NCI-H2196 treated with DMSO at 0.1 percent for 48 hours (cell line): ENCODE results near the gene ACSBG1.

Source experiments
- DNase-seq: peaks from one replicate; lab custom pipeline; 2025; ENCODE audit not compliant: unreplicated experiment; lab: John Stamatoyannopoulos, UW

ACSBG1 gene

GRCh38 chr15:78204351-78205309 lies 29.7 kb downstream of the ACSBG1 start:
- no peak for DNase-seq

- no peak for DNase-seq
Measured at GRCh38 chr15:78203346-78204225, 30.8 kb downstream of the ACSBG1 start.

GRCh38 chr15:78201281-78202190 lies 32.8 kb downstream of the ACSBG1 start:
- no peak for DNase-seq

DNA sequence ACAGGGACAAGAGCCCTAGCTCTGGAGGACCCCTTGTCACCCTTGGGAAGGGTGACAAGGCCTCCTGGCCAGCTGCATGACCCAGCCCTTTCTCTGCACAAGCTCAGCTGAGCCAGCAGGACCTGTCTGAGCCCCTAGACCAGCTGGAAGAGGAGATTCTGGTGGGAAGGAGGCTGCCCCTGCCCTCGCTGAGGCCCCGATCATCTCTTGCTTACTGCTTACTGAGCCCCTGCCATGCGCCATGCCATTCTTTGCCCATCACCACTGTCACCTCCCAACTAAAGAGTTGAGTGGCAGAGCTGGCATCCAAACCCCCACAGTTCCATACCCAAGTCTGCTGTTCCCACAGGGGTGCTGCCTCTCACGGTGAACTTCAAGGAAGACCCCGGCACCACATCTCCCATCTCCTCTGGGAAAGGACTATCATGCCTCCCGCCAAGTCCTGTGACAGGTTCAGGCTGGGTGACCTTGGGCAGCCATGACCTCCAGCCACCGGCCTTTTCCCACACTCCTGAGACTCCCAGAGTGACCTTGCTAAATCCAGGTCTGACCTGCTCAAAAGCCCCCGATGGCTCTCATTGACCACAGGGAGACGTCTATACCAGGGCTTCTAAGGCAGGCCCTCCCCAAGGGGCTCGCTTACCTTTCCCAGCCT lies 34.0 kb downstream of the ACSBG1 start:
- DNase-seq, result no peak

DNA sequence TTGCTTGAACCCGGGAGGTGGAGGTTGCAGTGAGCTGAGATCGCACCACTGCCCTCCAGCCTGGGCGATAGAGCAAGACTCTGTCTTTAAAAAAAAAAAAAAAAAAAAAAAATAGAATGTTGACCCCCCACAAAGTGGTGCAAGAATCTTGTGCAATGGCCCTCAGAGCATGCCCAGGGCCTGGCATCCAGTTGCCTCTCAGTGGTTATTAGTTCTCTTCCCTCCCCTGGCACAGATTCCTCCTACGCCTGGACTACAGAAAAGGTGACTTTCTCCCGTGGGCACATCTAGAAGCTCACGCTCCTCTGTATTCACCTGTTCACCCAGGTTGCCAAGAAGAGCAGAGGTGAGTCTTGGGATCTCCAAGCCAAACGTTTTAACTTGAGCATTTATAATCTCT lies 36.7 kb downstream of the ACSBG1 start:
- DNase-seq, result no peak

- DNase-seq, result no peak
Measured at GRCh38 chr15:78195735-78196201, 38.6 kb downstream of the ACSBG1 start.

DNA sequence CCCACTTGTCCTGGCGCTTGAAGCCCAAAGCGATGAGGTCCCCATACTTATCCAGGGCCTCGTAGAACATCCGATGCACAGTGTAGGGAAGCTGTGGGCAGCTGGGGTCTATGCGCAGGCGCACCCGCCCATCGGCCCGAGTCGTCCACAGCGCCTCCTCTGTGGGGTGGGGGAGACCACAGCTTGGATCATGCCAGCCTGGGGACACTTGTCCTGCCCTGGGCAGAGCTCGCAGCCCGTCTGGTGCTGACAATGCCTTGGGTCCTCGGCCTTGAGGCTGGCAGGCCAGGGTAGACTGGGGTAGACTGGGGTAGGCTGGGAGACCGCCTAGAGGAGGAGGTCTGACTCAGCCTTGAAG lies 39.8 kb downstream of the ACSBG1 start:
- no peak for DNase-seq

DNA sequence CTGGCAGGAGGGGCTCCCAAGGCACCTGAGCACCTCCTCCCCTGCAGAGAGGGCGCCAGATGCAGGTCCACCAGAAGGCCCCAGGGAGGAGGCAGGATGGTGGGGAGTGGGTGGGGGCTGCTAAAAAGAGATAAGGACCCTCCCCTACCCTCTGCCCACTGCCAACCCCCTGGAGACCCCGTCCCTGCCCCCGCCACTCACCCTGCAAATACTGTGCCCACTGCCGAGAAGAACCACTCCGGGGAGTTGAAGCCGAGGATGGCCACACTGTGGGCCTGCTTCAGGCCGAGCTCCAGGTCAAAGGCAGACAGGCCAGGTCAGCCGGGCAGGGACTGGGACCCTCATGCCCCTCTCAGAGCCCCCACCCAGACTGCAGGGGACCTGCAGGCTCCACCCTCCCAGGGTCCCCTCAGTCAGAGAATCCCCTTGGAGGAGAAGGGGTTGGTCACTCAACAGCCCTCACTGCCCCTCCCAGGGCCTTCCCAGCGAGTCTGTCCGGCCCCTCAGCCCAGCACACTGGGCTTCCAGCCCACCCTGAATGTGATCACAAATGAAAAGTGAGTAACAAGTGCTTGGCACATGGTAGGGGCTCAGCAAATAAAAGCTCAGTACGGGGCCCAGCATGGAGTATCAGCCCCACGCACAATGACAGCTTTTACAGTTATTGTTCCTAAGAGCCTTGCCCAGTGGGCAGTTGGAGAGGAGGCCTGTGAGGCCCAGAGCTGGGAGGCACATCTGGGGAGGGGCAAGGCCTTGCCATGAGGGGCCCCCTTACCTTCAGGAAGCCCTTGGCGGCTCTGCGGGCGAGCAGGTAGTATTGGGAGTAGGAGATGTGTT lies 40.4 kb downstream of the ACSBG1 start:
- DNase-seq, result no peak

DNA sequence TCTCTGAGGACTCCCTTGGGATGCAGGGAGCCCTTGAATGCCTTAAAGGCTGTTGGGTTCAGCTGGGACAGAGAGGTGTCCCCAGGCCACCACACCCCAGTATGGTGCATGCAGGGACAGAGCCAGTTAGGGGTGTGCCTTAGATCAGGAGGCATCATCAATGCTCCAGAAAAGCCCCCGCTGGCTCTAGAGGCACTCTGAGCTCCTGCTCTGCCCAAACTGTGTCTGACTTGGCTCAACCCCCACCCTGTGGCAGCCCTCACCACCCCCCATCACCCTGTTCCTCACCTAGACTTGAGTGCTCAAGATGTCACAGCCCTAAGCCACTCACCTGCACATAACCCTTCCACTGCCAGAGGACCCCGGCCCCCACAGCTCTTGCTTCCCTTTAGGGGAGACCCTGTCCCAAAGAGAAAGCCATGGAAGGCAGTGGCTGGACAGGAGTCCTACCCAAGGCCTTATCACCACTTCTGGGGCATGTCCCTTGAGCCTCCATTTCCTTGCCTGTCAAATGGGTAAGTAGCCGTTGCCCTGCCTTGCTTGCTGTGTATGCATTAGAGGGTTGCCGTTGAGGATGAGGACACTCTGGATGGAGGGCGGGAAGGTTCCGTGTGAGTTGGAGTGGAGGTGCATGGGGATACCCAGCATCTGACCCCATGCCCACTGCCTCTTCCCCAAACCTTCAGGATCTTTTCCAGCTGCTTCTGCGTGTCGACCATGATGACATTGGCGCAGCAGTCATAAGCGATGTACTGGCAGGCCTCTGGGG lies 41.4 kb downstream of the ACSBG1 start:
- DNase-seq, result no peak

DNA sequence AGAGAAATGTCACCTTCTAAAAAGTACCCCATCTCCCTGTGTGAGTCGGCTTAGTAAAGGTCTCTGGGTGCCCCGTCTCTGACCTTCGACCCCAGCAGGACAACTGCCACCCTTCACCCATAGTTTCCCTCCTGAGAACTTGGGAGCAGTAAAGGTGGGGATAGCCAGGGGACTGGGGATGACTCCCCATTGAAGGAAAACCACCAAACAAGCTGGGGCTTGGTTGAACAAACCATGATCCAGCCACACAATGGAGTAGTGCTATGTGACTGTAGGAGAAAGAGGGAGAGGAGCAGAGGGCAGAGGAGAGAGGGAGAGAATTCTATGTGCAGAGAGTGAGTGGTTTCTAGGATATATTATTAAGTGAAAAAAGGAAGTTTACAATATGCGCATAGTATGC lies 51.5 kb downstream of the ACSBG1 start:
- no peak for DNase-seq

DNA sequence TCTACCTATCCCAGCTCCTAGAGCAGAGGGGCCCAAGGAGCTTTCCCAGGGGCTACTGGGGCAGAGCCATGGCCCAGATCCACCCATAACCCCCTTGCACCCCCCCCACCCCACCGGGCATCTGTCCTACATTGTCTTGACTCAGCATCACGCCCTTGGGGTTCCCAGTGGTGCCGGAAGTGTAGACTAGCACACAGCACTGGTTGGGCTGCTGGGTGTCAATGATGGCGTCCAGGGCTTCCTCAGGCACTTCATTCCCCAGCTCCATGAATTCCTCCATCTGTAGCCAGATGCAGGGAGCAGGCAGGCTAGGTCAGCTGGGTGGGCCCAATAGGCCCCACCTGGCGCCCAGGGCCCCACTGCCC lies 52.0 kb downstream of the ACSBG1 start:
- DNase-seq, result no peak

GRCh38 chr15:78179906-78180305 lies 54.5 kb downstream of the ACSBG1 start:
- no peak for DNase-seq

DNA sequence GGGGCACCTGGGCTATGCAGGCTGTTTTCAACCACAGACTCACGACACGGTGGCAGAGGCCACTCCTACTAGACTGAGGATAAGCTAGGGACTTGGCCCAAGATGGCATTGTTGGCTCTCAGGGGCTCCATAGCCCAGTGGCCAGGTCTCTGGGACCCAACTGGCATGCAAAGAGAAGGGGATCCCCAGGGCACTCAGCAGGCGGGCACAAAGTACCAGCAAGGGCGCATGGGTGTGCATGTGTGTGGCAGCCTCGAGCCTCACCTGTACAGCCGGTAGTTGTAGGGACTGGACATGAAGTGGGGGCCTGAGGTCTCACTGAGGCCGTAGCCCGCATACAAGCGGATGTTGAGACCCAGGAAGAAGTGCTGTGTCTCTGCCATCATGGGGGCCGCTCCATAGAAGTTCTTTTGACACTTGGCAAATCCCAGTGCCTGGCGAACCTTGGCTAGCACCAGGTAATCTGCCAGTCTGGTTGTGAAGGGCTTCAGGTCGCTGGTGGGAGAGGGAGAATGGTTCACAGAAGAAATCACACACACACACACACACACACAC lies 55.0 kb downstream of the ACSBG1 start:
- DNase-seq, result no peak

GRCh38 chr15:78178064-78178463 lies 56.3 kb downstream of the ACSBG1 start:
- DNase-seq, result no peak

- DNase-seq, result no peak
Measured at GRCh38 chr15:78177447-78177873, 56.9 kb downstream of the ACSBG1 start.

DNA sequence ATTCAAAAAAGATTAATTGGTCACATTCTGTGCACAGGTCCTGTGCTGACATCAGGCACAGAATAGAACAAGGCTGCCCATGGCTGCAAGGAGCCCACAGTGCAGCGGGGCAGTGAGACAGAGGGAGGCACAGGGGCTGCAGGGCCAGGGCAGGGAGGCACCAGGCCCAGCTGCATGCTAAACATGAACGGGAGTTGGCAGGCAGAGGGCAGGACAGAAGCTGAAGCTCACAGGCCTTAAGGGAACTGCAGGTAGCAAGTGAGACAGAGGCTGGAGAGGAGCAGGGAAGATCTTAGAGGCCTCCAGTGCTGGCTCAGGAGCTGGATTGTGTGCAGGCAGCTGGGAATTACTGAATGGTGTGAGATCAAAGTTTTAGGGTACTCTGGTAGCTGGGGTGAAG lies 59.0 kb downstream of the ACSBG1 start:
- no peak for DNase-seq

DNA sequence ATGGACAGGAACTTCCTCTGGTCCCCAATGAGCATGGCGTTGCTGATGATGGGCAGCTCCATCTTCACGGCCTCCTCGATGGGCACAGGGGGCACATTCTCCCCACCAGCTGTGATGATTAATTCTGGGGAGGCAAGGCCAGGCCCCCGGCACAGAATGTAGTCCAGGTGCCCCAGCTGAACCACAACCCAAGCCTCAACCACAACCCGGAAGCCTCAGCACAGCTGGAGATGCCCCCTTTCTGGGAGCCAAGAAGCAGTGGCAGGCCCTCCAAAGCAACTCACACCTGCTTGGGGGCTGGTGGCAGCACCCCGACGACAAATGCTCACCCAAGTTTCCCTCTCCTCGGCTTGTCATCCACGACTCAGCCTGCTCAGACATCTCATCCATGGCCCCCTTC lies 60.0 kb downstream of the ACSBG1 start:
- no peak for DNase-seq

DNA sequence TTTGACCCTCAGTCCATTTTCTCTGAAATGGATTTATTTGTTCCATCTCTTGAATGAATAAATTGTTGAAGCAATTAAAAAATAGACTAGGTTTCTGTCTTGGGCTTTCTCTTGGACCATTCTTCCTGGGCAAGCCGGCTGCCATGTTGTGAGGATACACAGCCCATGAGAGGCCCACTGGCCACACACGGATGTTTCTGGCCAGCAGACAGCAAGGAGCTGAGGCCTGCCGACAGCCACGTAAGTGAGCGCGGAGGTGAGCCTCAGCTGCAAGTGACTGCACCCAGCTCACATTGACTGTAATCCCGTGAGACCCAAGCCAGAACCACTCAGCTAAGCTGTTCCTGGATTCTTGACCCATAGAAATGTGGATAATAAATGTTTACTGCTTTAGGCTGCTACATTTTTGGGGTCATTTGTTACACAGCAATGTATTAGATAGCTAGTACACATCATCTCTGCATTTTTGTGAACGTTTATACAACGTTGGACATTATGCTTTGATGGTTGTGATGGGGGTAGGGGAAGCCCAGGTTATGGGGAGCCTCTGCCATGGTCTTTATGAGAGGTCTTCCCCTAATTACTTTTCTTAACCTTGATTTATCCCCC lies 62.4 kb downstream of the ACSBG1 start:
- DNase-seq, result no peak
